ENCODE results near the gene C19orf67. TPM values are rescaled to one million over a fixed set of nuclear protein-coding genes. Genes with fewer than 3 reads are reported as not detected.

The C19orf67 gene
- total RNA-seq (not detected), polyA plus RNA-seq (not detected)
- long read RNA-seq, donor 1: 0 reads
- long read RNA-seq, donor 2: 0 reads
- long read RNA-seq, donor 3: 0 reads
- long read RNA-seq, donor 4: 0 reads
- long read RNA-seq, donor 5: 0 reads
- long read RNA-seq, donor 6: 0 reads
- long read RNA-seq, donor 7: 0 reads
- long read RNA-seq, donor 8: 0 reads
- long read RNA-seq, donor 9: 0 reads
- long read RNA-seq, donor 10: 0 reads

DNA sequence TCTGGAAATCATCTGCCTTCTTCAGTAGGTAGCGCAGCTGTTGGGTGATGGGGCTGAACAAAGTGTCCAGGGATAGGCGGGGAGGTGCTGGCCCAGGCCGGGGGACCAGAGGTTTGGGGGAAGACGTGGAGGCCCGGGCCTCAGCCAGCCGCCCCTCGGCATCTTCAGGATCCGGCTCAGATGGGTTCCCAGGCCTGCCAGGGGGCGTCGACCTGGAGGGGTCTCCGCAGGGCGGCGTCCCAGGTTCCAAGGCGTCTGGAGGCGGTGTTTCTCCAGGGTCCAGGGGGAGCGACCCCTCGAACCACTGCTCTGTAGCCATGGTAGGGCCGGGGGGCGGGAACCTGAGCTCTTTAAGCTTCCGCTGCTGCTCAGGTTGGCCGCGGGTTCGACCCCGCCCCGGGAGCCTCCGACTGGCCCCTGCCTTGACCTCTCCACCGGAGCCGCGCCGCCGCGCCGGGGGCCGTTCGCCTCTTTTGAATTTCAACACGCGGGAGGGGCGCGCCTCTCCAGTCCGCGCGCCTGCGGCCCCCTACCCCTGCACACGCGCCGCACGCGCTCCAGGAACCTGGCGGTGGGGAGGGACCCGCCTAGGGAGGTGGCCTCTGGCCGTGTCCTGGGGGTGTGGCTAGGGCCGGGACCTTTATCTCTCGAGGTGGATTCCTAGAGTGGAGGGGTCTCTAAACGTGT lies at the start of gene C19orf67:
TSS of gene C19orf67 (minus strand) at position 475 of the 687 bp plus-strand sequence. CDS start at position 319, 156 bp downstream.
- DNase-seq: peak in 1 of 7 donors; percentile 16
- Histone ChIP-seq H3K4me1 (replicated peaks in 1 of 2) (peaks cover 11 to 16% of the 10 kb centered on the region in 2 donors), H3K27ac (no peak within 1 kb of the TSS), H3K27me3 (no peaks in the 10 kb centered on the region), H3K36me3 (replicated peaks in 1 of 2) (peaks cover 0 to 12% of the 10 kb centered on the region in 2 donors), H3K4me3 (no peak within 1 kb of the TSS), H3K9me3 (replicated peaks in 1 of 3) (no peaks in the 10 kb centered on the region)
- 52 to 68% (median 59%) methylated on average over 12 to 54 of the region's 54 CpGs for WGBS, 4 donors
- no peak for TF ChIP-seq POLR2A (IDR thresholded peaks at IDR 0.05)
- TF ChIP-seq, protein P1, sequence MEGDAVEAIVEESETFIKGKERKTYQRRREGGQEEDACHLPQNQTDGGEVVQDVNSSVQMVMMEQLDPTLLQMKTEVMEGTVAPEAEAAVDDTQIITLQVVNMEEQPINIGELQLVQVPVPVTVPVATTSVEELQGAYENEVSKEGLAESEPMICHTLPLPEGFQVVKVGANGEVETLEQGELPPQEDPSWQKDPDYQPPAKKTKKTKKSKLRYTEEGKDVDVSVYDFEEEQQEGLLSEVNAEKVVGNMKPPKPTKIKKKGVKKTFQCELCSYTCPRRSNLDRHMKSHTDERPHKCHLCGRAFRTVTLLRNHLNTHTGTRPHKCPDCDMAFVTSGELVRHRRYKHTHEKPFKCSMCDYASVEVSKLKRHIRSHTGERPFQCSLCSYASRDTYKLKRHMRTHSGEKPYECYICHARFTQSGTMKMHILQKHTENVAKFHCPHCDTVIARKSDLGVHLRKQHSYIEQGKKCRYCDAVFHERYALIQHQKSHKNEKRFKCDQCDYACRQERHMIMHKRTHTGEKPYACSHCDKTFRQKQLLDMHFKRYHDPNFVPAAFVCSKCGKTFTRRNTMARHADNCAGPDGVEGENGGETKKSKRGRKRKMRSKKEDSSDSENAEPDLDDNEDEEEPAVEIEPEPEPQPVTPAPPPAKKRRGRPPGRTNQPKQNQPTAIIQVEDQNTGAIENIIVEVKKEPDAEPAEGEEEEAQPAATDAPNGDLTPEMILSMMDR (IDR thresholded peaks at IDR 0.05): no peak
- intact Hi-C loops (cut with DNase I): loop anchor here in 1 of 2 donors (10.0 kb wide), 1 partner anchor 49 kb away; the partner anchor contains the start of gene ASF1B

DNA sequence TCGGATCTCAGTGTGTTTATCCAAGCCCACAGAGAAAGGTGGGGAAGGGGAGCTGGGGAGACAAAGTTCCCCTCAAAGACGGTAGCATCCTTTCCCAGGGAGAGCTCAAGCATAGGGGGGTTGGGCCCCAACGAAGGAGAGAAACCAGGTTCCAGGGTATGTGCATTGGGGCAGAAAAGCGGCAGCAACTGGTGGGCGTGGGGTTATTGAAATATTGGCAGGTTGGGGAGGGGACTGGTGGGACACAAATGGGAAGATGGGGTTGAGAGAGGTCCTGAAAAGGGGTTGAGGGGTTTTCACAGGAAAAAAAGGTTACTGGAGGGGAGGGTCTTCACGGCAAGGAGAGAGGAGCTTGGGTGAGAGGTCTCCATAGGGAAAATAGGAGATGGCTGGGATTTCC lies 49.8 kb upstream of the C19orf67 start:
- intact Hi-C loops (cut with DNase I): loop anchor here in 1 of 2 donors (10.0 kb wide), 1 partner anchor 51 kb away; the partner anchor contains the start of gene C19orf67
- WGBS, 4 donors: 39 to 51% (median 45%) methylated on average over 6 of the region's 6 CpGs
- Histone ChIP-seq H3K27ac (no peak overlapping the region), H3K9me3 (replicated peaks in 1 of 3) (no peaks in the 10 kb centered on the region), H3K27me3 (no peaks in the 10 kb centered on the region), H3K4me1 (replicated peaks in 1 of 2) (peaks cover 4 to 28% of the 10 kb centered on the region in 2 donors), H3K4me3 (no peak overlapping the region), H3K36me3 (replicated peaks in 1 of 2) (no peaks in the 10 kb centered on the region)
- no peak for DNase-seq
- TF ChIP-seq, protein P1 (IDR thresholded peaks at IDR 0.05): no peak
- TF ChIP-seq POLR2A (IDR thresholded peaks at IDR 0.05): no peak

DNA sequence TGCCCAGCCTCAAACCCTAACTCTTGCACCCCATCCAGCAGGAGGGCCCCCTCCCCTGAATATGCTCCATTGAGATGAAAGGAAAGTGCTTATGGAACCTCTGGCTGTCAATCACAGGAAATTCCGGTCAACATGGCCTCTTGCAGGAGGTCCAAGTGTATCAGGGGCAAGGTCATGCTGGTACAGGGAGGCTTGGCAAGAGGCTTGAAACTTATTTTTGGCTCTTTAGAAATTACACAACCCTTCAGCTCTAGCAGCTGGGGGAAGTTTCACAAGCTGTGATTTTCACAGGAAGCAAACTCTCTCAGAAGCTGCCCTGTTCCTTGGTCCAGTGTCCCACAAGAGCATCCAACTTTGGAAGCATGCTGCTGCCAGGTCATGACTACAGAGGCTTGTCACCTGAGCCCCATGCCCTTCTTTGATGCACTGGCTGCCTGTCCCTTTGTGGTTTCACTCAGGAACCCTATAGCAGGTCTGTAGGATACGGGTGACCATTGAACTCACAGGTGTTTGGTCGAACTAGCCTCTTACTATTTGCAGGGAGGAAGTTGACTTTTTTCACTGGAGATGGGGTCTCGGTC lies 42.4 kb upstream of the C19orf67 start:
- intact Hi-C loops (cut with DNase I): no loop called here
- H3K9me3 ChIP-seq (replicated peaks in 1 of 3): no peaks in the 10 kb centered on the region
- TF ChIP-seq POLR2A (IDR thresholded peaks at IDR 0.05): no peak
- TF ChIP-seq, protein P1 (IDR thresholded peaks at IDR 0.05): no peak
- no peak overlapping the region for H3K4me3 ChIP-seq
- H3K36me3 ChIP-seq (replicated peaks in 1 of 2): no peaks in the 10 kb centered on the region
- peak overlapping the region in 4 of 5 donors; percentile 3 to 73 (median 56) for H3K27ac ChIP-seq
- H3K27me3 ChIP-seq: no peaks in the 10 kb centered on the region
- H3K4me1 ChIP-seq (replicated peaks in 1 of 2): peaks cover 15 to 27% of the 10 kb centered on the region in 2 donors
- WGBS, 4 donors: 37 to 57% (median 53%) methylated on average over 4 of the region's 4 CpGs
- peak in 6 of 7 donors; percentile 75 to 87 (median 81) for DNase-seq

DNA sequence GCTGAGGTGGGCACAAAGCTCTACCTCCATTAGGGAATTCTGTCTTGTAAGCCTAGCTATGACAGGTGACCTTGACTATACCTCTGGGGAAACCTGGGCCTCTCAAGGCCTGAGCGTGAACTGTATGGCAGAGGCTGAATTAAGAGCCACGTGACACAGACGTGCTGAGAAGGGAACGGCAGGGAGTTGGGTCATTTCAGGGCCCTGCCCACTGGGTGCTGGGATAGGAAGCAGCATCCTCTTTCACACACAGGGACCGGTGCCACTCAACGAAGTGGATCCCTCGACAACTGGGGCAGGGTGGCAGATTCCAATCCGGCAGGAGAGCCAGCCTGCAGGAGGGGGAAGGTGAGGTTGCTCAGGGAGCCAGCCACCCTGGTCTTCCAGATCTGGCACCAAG lies 41.6 kb upstream of the C19orf67 start:
- H3K4me1 ChIP-seq (replicated peaks in 1 of 2): peaks cover 15 to 27% of the 10 kb centered on the region in 2 donors
- 37 to 41% (median 39%) methylated on average over 8 of the region's 8 CpGs; no CpG with 5 or more reads in 1 of the 4 donors for WGBS, 4 donors
- no peaks in the 10 kb centered on the region for H3K27me3 ChIP-seq
- H3K4me3 ChIP-seq: no peak overlapping the region
- peak in 6 of 7 donors; percentile 48 to 80 (median 68) for DNase-seq
- peak overlapping the region in 4 of 5 donors; percentile 3 to 73 (median 50) for H3K27ac ChIP-seq
- no peaks in the 10 kb centered on the region for H3K9me3 ChIP-seq (replicated peaks in 1 of 3)
- intact Hi-C loops (cut with DNase I): no loop called here
- no peaks in the 10 kb centered on the region for H3K36me3 ChIP-seq (replicated peaks in 1 of 2)
- TF ChIP-seq, protein P1 (IDR thresholded peaks at IDR 0.05): no peak
- peak in 1 of 2 donors; percentile 14 for TF ChIP-seq POLR2A (IDR thresholded peaks at IDR 0.05)
